GM18520 (cell line): Measurements from ENCODE around the gene INO80.

Experiments
- ATAC-seq: cut with Tn5 transposase; IDR thresholded peaks from one replicate; pipeline ENCODE4 v1.9.1; 2021; ENCODE audit not compliant: unreplicated experiment

INO80 gene

DNA sequence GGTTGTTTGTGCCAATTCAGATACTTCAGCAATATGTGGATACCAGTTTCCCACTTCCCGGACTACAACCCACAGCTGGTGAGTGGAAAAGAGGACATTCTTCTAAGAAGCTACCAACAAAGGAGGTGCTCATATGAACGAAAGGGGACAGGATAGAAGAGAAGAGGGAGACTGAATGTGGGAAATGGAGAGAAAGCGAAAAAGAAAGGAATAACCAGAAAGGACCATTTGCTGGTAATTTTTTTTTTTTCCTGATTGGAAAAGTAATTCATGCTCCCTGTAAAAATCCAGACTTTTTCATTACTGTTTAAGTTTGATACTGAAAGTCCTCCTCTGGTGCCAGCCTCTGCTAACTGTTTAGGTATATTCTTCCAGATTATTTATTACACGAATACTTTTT lies 164.3 kb downstream of the INO80 start:
- ATAC-seq: no peak

DNA sequence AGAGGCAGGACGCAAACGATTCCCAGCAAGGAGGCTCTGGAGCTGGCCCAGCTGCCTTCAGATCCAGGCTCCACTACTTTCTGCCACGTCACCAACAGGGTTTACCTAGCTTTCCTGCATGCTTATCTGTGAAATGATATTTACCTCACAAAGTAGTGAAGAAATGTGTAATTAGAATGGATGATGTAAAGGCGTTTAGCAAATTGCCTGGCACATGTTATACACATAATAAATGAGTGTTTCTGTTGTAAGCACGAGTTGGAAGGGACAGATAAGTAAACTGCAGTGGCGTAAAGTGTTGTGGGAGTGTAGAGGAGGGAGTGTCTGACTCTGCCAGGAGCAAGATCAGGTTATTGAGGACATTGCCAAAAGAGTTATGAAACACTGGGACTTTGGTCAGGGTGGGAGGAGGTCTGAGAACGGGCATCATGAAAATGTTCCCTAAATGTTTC lies 166.3 kb downstream of the INO80 start:
- ATAC-seq: no peak

DNA sequence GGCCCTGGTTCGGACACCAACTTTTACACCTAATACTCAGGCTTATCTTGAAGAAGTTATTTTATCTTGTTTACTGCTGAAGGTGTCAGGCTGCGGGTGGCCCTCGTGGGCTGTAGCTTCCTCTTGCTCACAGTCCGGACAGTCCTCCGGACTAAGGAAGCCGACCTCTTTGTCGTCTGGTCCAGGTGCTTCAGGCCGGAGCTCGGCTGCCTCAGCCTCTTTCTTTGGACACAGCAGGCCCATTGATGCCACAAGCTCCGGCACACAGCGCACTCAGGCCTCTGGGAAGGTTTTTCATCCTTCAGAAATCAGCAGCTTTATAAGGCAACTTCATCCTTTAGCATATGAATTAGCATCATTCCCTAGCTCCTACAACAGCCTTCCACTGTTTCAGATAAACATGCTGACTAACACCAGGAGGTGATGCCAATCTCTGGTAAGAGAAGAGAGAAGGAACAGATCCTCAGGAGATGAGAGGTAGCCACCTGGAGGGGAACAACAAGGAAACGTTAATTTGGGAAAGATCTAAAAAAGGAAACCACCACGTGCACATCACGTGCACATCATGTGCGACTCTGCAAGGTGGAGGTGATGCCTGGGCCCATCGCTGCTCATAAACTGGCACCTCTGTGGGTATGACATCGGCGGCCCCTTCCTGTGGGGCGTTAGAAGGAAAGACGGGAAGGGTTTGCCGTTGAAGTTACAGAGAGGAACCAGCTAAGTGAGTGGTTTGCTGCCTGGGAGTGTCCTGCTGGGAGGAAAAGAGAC lies 167.2 kb downstream of the INO80 start:
- no peak for ATAC-seq

DNA sequence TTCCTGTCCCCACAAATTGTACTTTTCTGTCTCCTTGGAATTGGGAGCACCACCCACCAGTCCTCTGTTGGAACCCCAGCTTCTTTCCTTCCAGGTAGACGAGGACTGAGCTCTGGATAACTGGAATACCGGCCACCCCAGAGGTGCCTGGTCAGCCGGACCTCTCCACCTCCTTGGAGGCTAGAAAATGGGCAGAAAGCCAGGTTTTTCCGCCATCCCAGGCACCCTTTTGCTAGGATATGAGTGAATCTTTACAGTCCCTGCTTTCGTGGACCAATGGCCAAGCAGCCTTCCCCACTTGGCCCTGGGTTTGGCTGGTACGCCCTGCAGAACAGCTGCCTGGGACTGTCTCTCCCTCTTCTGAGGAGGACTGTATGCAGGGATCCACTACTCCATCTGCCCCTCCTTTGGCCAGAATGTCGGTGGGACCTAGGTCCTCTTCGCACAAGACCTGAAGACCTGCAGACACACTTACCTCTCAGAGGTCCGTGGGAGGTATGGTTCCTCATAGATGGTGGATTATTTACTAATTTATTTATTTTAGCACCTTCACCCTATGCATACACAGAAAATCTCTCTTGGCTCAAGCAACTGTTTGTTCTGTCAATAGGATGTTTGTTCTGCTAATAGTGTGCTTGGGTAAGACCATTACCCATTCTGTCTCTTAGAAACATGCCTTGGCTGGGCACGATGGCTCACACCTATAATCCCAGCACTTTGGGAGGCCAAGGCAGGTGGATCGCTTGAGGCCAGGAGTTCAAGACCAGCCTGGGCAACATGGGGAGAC lies 171.4 kb downstream of the INO80 start:
- no peak for ATAC-seq

DNA sequence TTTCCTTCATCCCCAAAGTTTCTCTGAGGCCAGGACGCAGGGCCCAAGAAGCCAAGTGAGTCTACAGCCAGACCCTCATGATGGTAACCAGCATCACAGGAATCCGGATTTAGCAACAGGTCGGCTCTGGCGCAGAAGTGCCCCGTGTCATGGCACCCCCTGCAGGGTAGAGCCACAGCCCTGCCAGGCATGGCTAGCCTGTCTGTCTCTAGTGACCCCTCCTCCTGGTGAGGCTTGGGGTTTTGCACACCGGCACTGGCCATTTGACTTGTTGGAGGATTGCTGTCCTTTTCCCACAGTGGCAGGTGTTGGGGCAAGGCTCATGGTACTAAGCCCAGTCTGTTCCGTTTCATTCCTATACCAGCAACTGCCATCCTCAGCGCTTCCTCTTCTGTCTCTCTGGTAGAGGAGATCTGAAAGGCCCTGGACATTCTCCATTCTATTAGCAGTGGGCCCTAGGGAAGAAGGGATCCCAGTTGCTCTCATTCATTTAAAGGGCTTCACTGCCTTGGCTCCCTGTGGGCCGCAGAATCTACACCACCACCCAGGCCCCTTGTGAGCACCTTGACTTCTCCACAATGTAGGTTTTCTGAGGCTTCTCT lies 172.2 kb downstream of the INO80 start:
- no peak for ATAC-seq

DNA sequence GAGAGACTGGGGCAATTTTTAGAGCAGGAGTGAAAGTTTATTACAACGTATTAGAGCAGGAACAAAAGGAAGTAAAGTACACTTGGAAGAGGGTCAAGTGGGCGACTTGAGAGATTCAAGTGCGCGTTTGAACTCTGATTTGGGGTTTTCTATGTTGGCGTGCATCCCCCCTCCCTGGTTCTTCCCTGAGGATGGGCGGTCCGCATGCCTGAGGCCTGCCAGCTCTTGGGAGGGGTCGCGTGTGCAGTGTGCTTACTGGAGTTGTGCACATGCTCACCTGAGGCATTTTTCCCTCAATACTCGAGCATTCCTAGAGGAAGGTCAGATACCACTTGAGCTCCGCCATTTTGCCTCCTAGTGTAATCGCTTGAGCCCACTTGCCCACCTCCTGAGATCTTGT lies 173.2 kb downstream of the INO80 start:
- ATAC-seq: no peak

DNA sequence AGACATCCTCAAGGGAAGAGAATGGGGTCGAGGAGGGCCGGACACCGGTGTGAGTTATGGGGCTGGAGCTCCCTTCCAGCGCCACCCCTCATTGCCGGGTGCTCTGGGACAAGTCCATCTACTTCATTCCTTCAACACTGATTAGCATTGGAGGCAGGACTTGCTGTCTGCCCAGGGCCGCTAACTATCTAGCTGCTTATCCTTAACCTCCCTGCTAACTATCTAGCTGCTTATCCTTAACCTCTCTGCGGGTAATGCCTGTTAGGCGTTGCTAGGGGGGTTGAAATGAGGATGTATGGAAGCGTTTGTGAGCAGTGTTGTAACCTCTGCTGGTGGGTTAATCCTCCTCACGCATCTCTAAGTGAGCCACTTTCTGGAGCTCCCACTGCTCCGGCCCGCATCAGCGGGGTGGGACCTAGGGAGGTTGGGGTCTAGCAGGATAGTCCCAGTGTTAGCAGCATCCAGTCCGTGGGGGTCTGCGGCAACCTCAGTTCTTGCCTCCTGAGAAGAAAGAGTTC lies 173.7 kb downstream of the INO80 start:
- no peak for ATAC-seq

DNA sequence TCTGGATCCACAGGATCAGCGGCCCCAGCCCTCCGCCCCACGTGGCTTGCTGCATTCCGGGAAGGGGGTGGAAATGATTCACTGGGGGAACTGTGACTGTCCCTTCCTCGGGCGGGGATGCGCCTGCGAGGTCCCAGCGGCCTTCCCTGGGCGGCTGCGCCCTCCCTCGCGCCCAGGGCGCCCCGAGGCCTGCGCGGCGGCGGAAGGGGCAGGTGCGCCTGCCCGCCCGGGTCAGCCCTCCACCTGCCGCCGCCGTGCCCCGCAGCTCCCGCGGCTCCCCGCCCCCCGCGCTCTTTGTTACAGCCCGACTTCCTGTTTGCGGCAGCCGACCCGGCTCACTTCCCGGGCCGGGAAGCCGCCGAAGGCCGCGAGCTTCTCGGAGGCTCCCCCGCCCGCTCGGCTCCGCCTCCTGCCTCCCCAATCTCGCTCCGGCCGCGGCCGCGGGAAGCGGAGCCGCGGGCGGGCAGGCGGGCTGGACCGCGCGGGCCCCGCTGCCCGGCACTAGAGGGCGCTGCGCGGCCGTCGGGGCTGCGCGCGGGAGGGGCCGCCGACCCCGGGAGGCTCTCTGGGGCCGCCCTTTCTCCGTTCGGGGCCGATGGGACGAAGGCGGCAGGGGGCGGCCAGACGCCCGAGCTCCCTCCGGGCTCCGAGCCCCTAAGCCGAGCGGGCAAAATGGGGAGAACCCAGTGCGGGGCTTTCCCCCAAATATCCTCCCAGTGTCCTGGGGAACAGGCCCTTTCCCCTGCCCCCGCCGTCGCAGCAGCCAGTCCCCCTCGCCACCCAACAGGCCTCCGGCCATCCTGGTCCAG lies 174.3 kb downstream of the INO80 start:
- ATAC-seq: peak; percentile 64

DNA sequence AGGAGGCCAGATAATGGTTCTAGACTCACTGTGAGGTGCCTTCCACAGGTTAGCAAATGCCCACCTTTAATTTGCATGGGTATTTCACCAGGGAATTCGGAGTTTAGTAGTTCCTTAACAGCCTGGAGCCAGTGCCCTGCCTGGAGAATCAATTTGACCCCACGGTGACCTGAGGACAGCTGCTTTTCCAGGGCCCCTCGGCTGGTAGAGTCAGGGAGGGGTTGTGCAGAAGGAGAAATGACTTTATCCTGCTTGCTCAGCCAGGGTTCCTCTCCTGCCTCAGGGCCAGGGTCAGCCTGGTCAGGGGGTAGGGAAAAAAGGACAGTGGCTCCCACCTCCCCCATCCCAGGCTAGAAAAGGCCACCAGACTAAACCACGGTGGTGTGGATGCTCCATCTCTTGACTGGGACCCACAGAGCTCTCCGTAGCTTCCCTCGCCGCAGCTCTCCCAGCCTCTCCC lies 175.0 kb downstream of the INO80 start:
- no peak for ATAC-seq

DNA sequence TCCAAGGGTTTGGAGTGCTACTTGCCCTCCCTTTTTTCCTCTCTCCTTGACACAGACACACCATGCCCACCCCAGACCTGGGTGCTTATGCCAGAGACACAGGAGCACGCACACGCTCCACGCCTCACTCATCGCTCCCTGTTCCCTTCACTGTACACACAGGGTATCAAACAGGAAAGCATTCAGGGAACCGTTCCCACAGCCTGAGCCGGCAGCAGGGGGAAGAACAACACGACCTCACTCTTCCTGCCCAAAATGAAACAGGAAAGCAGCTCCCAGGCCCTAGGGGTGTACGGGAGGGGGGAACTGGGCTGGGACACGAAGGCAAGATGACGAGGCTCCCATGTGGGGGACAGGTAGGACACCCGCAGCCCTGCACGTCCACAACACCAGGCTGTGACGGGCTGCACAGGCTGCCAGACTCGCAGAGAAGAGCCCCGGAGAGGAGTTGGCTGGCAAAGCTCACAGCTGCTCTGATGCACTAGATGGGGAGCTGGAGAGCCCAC lies 175.7 kb downstream of the INO80 start:
- no peak for ATAC-seq

DNA sequence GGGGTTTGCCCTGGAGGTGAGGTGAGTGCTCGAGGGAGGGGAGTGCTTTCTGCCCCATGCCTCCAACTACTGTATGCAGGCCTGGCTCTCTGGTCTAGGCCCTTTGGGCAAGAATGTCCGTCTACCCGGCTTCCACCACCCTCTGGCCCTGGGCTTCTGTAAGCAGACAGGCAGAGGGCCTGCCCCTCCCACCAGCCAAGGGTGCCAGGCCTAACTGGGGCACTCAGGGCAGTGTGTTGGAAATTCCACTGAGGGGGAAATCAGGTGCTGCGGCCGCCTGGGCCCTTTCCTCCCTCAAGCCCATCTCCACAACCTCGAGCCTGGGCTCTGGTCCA lies 177.6 kb downstream of the INO80 start:
- no peak for ATAC-seq

DNA sequence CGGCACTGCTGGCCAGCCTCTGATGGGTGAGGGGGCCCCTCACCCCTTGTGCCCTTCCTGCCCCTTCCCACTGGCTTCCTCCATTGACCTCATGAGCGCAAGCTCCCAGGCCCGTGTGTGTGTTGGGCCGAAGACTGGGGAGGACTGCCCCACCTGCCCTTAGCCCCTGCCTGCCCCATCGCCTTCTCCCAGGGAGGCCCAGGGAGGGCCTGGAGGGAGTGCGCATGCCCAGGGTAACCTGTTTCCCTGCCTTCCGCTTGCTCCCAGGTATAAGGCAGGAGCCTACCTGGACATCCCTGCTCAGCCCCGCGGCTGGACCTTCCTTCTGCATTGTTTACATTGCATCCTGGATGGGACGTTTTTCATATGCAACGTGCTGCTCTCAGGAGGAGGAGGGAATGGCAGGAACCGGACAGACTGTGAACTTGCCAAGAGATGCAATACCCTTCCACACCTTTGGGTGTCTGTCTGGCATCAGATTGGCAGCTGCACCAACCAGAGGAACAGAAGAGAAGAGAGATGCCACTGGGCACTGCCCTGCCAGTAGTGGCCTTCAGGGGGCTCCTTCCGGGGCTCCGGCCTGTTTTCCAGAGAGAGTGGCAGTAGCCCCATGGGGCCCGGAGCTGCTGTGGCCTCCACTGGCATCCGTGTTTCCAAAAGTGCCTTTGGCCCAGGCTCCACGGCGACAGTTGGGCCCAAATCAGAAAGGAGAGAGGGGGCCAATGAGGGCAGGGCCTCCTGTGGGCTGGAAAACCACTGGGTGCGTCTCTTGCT lies 178.1 kb downstream of the INO80 start:
- no peak for ATAC-seq

DNA sequence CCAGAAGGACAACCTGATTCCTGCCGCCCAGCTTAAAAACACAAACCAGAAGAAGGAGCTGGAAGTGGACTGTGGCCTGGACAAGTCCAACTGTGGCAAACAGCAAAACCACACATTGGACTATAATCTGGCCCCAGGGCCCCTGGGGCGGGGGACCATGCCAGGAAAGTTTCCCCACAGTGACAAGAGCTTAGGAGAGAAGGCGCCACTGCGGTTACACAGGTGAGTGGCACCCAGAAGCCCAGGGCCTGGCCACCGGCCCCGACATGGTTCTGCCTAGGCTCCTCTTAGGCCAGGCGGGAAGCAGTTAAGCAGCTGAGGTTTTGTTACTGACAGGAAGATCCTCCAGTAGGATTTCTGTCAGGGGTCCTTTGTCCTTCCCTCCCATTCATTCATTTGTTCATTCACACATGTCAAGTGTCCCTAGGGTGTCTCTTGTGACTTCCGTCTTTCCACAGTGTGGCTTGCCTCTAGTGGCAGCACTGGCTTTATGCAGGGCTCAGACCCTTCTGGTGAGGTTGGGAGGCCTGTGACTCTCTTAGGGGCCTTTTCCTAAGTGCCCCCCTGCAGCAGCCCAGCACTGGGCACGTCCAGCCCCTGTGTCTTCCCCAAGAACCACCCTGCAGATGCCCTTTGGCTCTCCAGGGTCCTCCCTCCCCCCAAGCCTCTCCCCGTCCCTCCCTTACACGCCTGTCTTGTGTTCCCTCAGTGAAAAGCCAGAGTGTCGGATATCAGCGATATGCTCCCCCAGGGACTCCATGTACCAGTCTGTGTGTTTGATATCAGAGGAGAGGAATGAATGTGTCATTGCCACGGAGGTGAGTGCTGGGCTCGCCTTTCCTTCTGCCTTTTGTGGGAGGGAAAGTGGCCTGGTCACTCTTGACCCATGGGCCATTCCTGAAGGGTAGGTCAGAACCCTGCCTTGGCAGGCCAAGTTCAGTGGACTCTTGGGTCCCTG lies 179.1 kb downstream of the INO80 start:
- no peak for ATAC-seq

DNA sequence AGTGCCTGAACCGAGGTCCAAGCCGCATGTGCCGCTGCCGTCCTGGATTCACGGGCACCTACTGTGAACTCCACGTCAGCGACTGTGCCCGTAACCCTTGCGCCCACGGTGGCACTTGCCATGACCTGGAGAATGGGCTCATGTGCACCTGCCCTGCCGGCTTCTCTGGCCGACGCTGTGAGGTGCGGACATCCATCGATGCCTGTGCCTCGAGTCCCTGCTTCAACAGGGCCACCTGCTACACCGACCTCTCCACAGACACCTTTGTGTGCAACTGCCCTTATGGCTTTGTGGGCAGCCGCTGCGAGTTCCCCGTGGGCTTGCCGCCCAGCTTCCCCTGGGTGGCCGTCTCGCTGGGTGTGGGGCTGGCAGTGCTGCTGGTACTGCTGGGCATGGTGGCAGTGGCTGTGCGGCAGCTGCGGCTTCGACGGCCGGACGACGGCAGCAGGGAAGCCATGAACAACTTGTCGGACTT lies 179.8 kb downstream of the INO80 start:
- ATAC-seq: no peak

DNA sequence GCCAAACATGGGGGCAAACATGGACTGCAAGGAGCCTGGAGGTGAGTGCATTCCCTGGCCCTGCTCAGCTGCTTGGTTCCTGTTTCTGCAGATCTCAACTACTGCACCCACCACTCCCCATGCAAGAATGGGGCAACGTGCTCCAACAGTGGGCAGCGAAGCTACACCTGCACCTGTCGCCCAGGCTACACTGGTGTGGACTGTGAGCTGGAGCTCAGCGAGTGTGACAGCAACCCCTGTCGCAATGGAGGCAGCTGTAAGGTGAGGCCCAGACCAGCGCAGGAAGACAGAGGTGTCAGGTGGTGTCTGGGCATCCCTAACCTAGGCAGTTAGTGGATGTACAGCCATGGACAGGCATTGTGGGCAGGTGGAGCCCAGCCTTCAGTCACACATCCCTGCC lies 181.6 kb downstream of the INO80 start:
- ATAC-seq: no peak

DNA sequence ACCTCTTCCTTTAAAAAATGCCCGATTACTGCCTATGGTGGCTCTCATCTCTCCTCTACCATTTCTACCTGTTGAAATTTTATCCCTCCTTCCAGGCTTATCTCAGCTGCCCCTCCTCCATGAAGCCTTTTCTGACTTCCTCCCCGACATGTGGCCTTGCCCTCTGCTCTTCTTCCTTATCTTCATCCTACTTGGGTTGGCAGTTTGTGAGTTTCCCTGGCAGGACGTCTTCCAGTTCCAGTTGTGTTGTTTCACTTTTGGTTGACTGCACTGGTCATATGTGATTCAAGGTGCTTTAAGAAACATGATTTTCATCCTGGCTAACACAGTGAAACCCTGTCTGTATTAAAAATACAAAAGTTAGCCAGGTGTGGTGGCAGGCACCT lies 182.6 kb downstream of the INO80 start:
- no peak for ATAC-seq

DNA sequence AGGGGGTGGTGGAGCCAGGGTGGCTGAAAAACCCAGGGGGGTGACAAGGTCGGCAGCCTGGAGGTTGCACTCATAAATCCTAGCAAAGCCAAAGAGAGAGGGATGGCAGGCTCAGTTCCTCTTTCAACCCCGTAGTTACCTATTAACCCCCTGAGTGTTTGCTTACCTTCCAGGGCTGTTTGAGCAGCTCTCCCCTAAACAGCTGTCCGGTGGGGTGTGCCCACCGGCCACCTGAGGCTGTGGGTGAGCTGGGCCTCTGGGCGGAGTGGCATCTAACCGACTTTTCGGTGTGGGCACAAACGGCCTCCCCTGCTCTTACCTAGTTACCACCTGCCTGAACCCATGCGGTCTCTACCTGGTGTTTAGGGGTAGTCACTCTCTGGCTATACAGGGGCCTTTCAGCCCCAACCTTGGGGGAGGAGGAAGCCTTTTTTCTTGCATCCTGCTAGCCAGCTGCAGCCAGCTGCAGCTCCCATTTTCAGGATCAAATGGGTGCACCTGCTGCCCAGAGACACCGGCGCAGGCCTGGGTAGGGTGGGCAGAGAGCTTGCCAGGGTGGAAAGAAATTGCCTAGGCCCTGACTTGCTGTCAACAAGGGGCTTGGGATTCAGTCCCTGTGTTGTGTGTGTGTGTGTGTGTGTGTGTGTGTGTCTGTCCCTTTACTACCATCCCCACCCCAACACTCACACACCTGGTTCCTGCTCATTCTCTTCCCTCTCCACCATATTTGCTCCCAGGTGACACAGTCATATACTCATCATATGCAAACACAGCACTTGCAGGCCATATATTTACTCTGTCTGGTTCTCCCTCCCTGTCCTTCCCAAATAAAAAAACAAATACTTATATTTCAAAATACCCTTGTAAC lies 183.2 kb downstream of the INO80 start:
- no peak for ATAC-seq

DNA sequence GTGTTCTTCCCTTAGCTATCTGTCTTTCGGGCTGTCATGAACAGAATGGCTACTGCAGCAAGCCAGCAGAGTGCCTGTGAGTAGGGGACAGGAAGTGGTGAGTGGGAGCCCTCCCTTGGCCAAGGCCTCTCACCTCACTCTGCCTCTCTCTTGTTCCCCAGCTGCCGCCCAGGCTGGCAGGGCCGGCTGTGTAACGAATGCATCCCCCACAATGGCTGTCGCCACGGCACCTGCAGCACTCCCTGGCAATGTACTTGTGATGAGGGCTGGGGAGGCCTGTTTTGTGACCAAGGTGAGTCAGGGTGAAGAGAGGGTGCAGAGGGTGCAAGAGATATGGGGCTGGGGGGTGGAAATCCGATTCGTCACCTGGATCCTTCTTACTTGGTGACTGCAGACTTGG lies 183.9 kb downstream of the INO80 start:
- no peak for ATAC-seq
